Stomach smooth muscle (tissue), 2 donors: ENCODE results near the gene GPSM3.

Source experiments
- H3K27ac ChIP-seq: one replicate; pipeline ENCODE4 v1.7.0; 2013; ENCODE audit warnings: mild to moderate bottlenecking, low read length, inconsistent platforms
- H3K27me3 ChIP-seq, 2 donors: one replicate each; pipeline ENCODE4 v1.7.0; 2013; ENCODE audit warnings: low read length in 2 of 2; ENCODE audit not compliant: insufficient read depth in 2 of 2, control insufficient read depth in 1 of 2
- H3K36me3 ChIP-seq, 2 donors: one replicate each; pipeline ENCODE4 v1.7.0; 2013; ENCODE audit warnings: low read length in 2 of 2; ENCODE audit not compliant: control insufficient read depth in 2 of 2, insufficient read depth in 2 of 2
- H3K4me1 ChIP-seq: one replicate; pipeline ENCODE4 v1.7.0; 2013; ENCODE audit warnings: low read length; ENCODE audit not compliant: control insufficient read depth, insufficient read depth
- H3K4me3 ChIP-seq, 2 donors: one replicate each; pipeline ENCODE4 v1.7.0; 2013; ENCODE audit warnings: low read length in 2 of 2
- H3K9ac ChIP-seq, 2 donors: one replicate each; pipeline ENCODE4 v1.7.0; 2013; ENCODE audit warnings: low read length in 2 of 2, mild to moderate bottlenecking in 1 of 2
- H3K9me3 ChIP-seq, 2 donors: one replicate each; pipeline ENCODE4 v1.7.0; 2013; ENCODE audit warnings: low read length in 2 of 2; ENCODE audit not compliant: control insufficient read depth in 2 of 2
- donor health status: healthy.
- donor health status: Pancreatic carcinoma.

The GPSM3 gene

GRCh38 chr6:32192608-32193039, at the start of gene GPSM3:
Gene GPSM3 (minus strand): TSS chr6:32192643. CDS start chr6:32192513, 130 bp downstream.
- Histone ChIP-seq H3K4me1 (peaks cover 60% of the 10 kb centered on the region), H3K27me3 (no peaks in the 10 kb centered on the region), H3K9me3 (no peaks in the 10 kb centered on the region), H3K4me3 (peak within 1 kb of the TSS in 1 of 2 donors; percentile 55), H3K27ac (peak within 1 kb of the TSS; percentile 98), H3K9ac (peak within 1 kb of the TSS; percentile 36 to 92), H3K36me3 (peaks cover 0 to 4% of the 10 kb centered on the region in 2 donors)

GRCh38 chr6:32240686-32241085, 48.2 kb upstream of the GPSM3 start:
- Histone ChIP-seq H3K27ac (no peak overlapping the region), H3K4me3 (no peak overlapping the region), H3K4me1 (peaks cover 6% of the 10 kb centered on the region), H3K27me3 (peaks cover 0 to 2% of the 10 kb centered on the region in 2 donors), H3K9ac (no peak overlapping the region), H3K36me3 (no peaks in the 10 kb centered on the region), H3K9me3 (no peaks in the 10 kb centered on the region)

GRCh38 chr6:32239462-32239861, 47.0 kb upstream of the GPSM3 start:
- Histone ChIP-seq H3K9me3 (no peaks in the 10 kb centered on the region), H3K27ac (no peak overlapping the region), H3K4me1 (peaks cover 4% of the 10 kb centered on the region), H3K4me3 (no peak overlapping the region), H3K27me3 (peaks cover 0 to 2% of the 10 kb centered on the region in 2 donors), H3K36me3 (no peaks in the 10 kb centered on the region), H3K9ac (no peak overlapping the region)

GRCh38 chr6:32234934-32235333, 42.5 kb upstream of the GPSM3 start:
- Histone ChIP-seq H3K4me3 (no peak overlapping the region), H3K4me1 (no peaks in the 10 kb centered on the region), H3K27ac (no peak overlapping the region), H3K27me3 (no peaks in the 10 kb centered on the region), H3K9me3 (no peaks in the 10 kb centered on the region), H3K9ac (no peak overlapping the region), H3K36me3 (no peaks in the 10 kb centered on the region)

GRCh38 chr6:32226434-32226833, 34.0 kb upstream of the GPSM3 start:
- H3K4me1 ChIP-seq: no peaks in the 10 kb centered on the region
- peaks cover 0 to 2% of the 10 kb centered on the region in 2 donors for H3K27me3 ChIP-seq
- H3K4me3 ChIP-seq: no peak overlapping the region
- H3K9me3 ChIP-seq: no peaks in the 10 kb centered on the region
- H3K27ac ChIP-seq: no peak overlapping the region
- H3K9ac ChIP-seq: no peak overlapping the region
- H3K36me3 ChIP-seq: no peaks in the 10 kb centered on the region

- Histone ChIP-seq H3K4me1 (no peaks in the 10 kb centered on the region), H3K36me3 (no peaks in the 10 kb centered on the region), H3K9ac (no peak overlapping the region), H3K9me3 (no peaks in the 10 kb centered on the region), H3K27me3 (peaks cover 0 to 4% of the 10 kb centered on the region in 2 donors), H3K27ac (no peak overlapping the region), H3K4me3 (no peak overlapping the region)
Measured at GRCh38 chr6:32224696-32225095, 32.3 kb upstream of the GPSM3 start.

- Histone ChIP-seq H3K4me3 (no peak within 1 kb of the TSS), H3K36me3 (no peaks in the 10 kb centered on the region), H3K9me3 (no peaks in the 10 kb centered on the region), H3K27me3 (peaks cover 0 to 4% of the 10 kb centered on the region in 2 donors), H3K4me1 (no peaks in the 10 kb centered on the region), H3K27ac (no peak within 1 kb of the TSS), H3K9ac (no peak within 1 kb of the TSS)
Measured at GRCh38 chr6:32223258-32224235, 31.1 kb upstream of the GPSM3 start, which contains the start of gene NOTCH4. Gene NOTCH4 (minus strand): TSS chr6:32224067. CDS start chr6:32223928, 139 bp downstream.

GRCh38 chr6:32222333-32223230, 30.1 kb upstream of the GPSM3 start:
- H3K4me1 ChIP-seq: no peaks in the 10 kb centered on the region
- H3K27ac ChIP-seq: no peak overlapping the region
- H3K36me3 ChIP-seq: no peaks in the 10 kb centered on the region
- no peak overlapping the region for H3K9ac ChIP-seq
- no peak overlapping the region for H3K4me3 ChIP-seq
- peaks cover 0 to 4% of the 10 kb centered on the region in 2 donors for H3K27me3 ChIP-seq
- H3K9me3 ChIP-seq: no peaks in the 10 kb centered on the region

GRCh38 chr6:32220021-32220420, 27.6 kb upstream of the GPSM3 start:
- H3K4me1 ChIP-seq: no peaks in the 10 kb centered on the region
- no peaks in the 10 kb centered on the region for H3K9me3 ChIP-seq
- H3K9ac ChIP-seq: no peak overlapping the region
- H3K27me3 ChIP-seq: peaks cover 0 to 4% of the 10 kb centered on the region in 2 donors
- H3K4me3 ChIP-seq: no peak overlapping the region
- no peak overlapping the region for H3K27ac ChIP-seq
- no peaks in the 10 kb centered on the region for H3K36me3 ChIP-seq

- H3K4me1 ChIP-seq: no peaks in the 10 kb centered on the region
- peaks cover 0 to 4% of the 10 kb centered on the region in 2 donors for H3K27me3 ChIP-seq
- no peak overlapping the region for H3K9ac ChIP-seq
- no peak overlapping the region for H3K4me3 ChIP-seq
- H3K9me3 ChIP-seq: no peaks in the 10 kb centered on the region
- no peaks in the 10 kb centered on the region for H3K36me3 ChIP-seq
- no peak overlapping the region for H3K27ac ChIP-seq
Measured at GRCh38 chr6:32218167-32218566, 25.7 kb upstream of the GPSM3 start.
